NCI-H1436 (cell line): ENCODE data around the gene DRG2.

Source experiments
- DNase-seq: peaks from one replicate; lab custom pipeline; 2025; lab: John Stamatoyannopoulos, UW

The DRG2 gene

GRCh38 chr17:18087610-18088491 lies at the start of gene DRG2:
DRG2 (plus strand) TSS chr17:18087948; CDS start chr17:18088024, 76 bp downstream.
- DNase-seq: peak; percentile 91

GRCh38 chr17:18038149-18038850 lies 49.4 kb upstream of the DRG2 start:
- DNase-seq: no peak

GRCh38 chr17:18038861-18039534 lies 48.8 kb upstream of the DRG2 start, which contains the start of the genes ATPAF2 and GID4:
ATPAF2 (minus strand) TSS chr17:18039168; CDS start chr17:18039013, 155 bp downstream.
GID4 (plus strand) TSS chr17:18039408; CDS start chr17:18039465, 57 bp downstream.
- peak; percentile 100 for DNase-seq

GRCh38 chr17:18039535-18040260 lies 48.0 kb upstream of the DRG2 start:
- DNase-seq: peak; percentile 33

- DNase-seq: no peak
These were observed 47.4 kb upstream of the DRG2 start for GRCh38 chr17:18040261-18040858.

- DNase-seq: no peak
These were observed 46.0 kb upstream of the DRG2 start for GRCh38 chr17:18041776-18042175.

GRCh38 chr17:18042983-18043382 lies 44.8 kb upstream of the DRG2 start:
- no peak for DNase-seq

- DNase-seq: no peak
These were observed 44.3 kb upstream of the DRG2 start for GRCh38 chr17:18043491-18043890.

- DNase-seq: no peak
These were observed 43.1 kb upstream of the DRG2 start for GRCh38 chr17:18044609-18045008.

- DNase-seq: no peak
These were observed 41.9 kb upstream of the DRG2 start for GRCh38 chr17:18045691-18046350.

- no peak for DNase-seq
These were observed 32.2 kb upstream of the DRG2 start for GRCh38 chr17:18055597-18055996.

- DNase-seq: no peak
These were observed 31.5 kb upstream of the DRG2 start for GRCh38 chr17:18056214-18056613.

GRCh38 chr17:18059283-18059682 lies 28.5 kb upstream of the DRG2 start:
- no peak for DNase-seq

GRCh38 chr17:18064053-18064452 lies 23.7 kb upstream of the DRG2 start:
- no peak for DNase-seq

GRCh38 chr17:18065546-18065945 lies 22.2 kb upstream of the DRG2 start:
- DNase-seq: no peak

- DNase-seq: no peak
These were observed 20.9 kb upstream of the DRG2 start for GRCh38 chr17:18066866-18067265.

- no peak for DNase-seq
These were observed 18.6 kb upstream of the DRG2 start for GRCh38 chr17:18069101-18069500.

- DNase-seq: no peak
These were observed 16.8 kb upstream of the DRG2 start for GRCh38 chr17:18070861-18071340.

GRCh38 chr17:18071751-18072150 lies 16.0 kb upstream of the DRG2 start:
- no peak for DNase-seq

GRCh38 chr17:18074566-18075272 lies 13.0 kb upstream of the DRG2 start:
- no peak for DNase-seq
